Mesenchymal stem cell (in vitro differentiated cells and primary cell): ENCODE results near the gene LRRC17.
A peak's percentile ranks its signal among the peaks of the same experiment; 100 is the strongest.

Experiments used
- DNase-seq: peaks from one replicate; pipeline ENCODE4 v3.0.0-alpha.2; 2013
- H2AFZ ChIP-seq: one replicate; pipeline ENCODE4 v1.6.1; 2013; ENCODE audit warnings: low read depth, mild to moderate bottlenecking, control low read depth, inconsistent platforms, low read length, moderate library complexity
- H2AK5ac ChIP-seq: 2 replicates; pipeline ENCODE4 v1.6.1; 2013; ENCODE audit warnings: low read length, moderate library complexity, mild to moderate bottlenecking, inconsistent platforms; ENCODE audit not compliant: severe bottlenecking
- H2BK120ac ChIP-seq: one replicate; pipeline ENCODE4 v1.6.1; 2013; ENCODE audit warnings: low read depth, mild to moderate bottlenecking, inconsistent platforms, low read length, moderate library complexity
- H2BK12ac ChIP-seq, 2 experiments: one replicate each; pipeline ENCODE4 v1.6.1; 2013; ENCODE audit warnings: inconsistent platforms in 2 of 2, low read length in 2 of 2, mild to moderate bottlenecking in 2 of 2, moderate library complexity in 2 of 2, control low read depth in 1 of 2
- H2BK15ac ChIP-seq: one replicate; pipeline ENCODE4 v1.6.1; 2013; ENCODE audit warnings: mild to moderate bottlenecking, low read depth, inconsistent platforms; ENCODE audit not compliant: poor library complexity, severe bottlenecking
- H2BK5ac ChIP-seq: 2 replicates; pipeline ENCODE4 v1.6.1; 2013; ENCODE audit warnings: low read depth, mild to moderate bottlenecking, low read length, control low read depth, inconsistent platforms; ENCODE audit not compliant: poor library complexity, severe bottlenecking
- H3K14ac ChIP-seq, 2 experiments: one replicate each; pipeline ENCODE4 v1.6.1; 2013; ENCODE audit warnings: inconsistent platforms in 2 of 2, low read length in 2 of 2, control low read depth in 1 of 2, mild to moderate bottlenecking in 1 of 2, moderate library complexity in 1 of 2
- H3K18ac ChIP-seq, 2 experiments: one replicate each; pipeline ENCODE4 v1.6.1; 2013; ENCODE audit warnings: inconsistent platforms in 2 of 2, low read length in 2 of 2, control low read depth in 1 of 2, low read depth in 1 of 2, mild to moderate bottlenecking in 1 of 2
- H3K23ac ChIP-seq, 2 experiments: one replicate each; pipeline ENCODE4 v1.6.1; 2013; ENCODE audit warnings: inconsistent platforms in 2 of 2, low read length in 2 of 2, mild to moderate bottlenecking in 2 of 2, moderate library complexity in 2 of 2, control low read depth in 1 of 2
- H3K27ac ChIP-seq: 2 replicates; pipeline ENCODE4 v1.5.1; 2013; ENCODE audit warnings: mild to moderate bottlenecking, moderate library complexity, low read length, control low read depth, inconsistent platforms; ENCODE audit not compliant: poor library complexity, severe bottlenecking
- H3K27me3 ChIP-seq, 2 experiments: 2 replicates each; pipeline versions ENCODE4 v1.6.1 to v1.7.0; 2013; ENCODE audit warnings: low read length in 2 of 2, mild to moderate bottlenecking in 2 of 2, moderate library complexity in 2 of 2, control low read depth in 1 of 2, inconsistent platforms in 1 of 2; ENCODE audit not compliant: control insufficient read depth in 1 of 2, insufficient read depth in 1 of 2
- H3K36me3 ChIP-seq, 2 experiments: 2 replicates each; pipeline versions ENCODE4 v1.6.1 to v1.7.0; 2013; ENCODE audit warnings: low read length in 2 of 2, control low read depth in 1 of 2, inconsistent platforms in 1 of 2, low read depth in 1 of 2, mild to moderate bottlenecking in 1 of 2; ENCODE audit not compliant: insufficient read depth in 2 of 2, control insufficient read depth in 1 of 2
- H3K4ac ChIP-seq, 2 experiments: one replicate each; pipeline ENCODE4 v1.6.1; 2013; ENCODE audit warnings: inconsistent platforms in 2 of 2, low read length in 2 of 2, mild to moderate bottlenecking in 2 of 2, moderate library complexity in 2 of 2, control low read depth in 1 of 2, low read depth in 1 of 2
- H3K4me1 ChIP-seq: 2 replicates; pipeline ENCODE4 v1.6.1; 2013; ENCODE audit warnings: low read depth, low read length, control low read depth; ENCODE audit not compliant: control insufficient read depth, insufficient read depth
- H3K4me2 ChIP-seq: 2 replicates; pipeline ENCODE4 v1.6.1; 2013; ENCODE audit warnings: low read length, mild to moderate bottlenecking, inconsistent platforms; ENCODE audit not compliant: poor library complexity, severe bottlenecking
- H3K4me3 ChIP-seq, 2 experiments: 2 replicates each; pipeline versions ENCODE4 v1.5.1 to v1.7.0; 2013; ENCODE audit warnings: low read length in 2 of 2, mild to moderate bottlenecking in 2 of 2, control low read depth in 1 of 2, low read depth in 1 of 2; ENCODE audit not compliant: insufficient read depth in 1 of 2
- H3K79me1 ChIP-seq: replicated peaks from 2 replicates; pipeline ENCODE4 v1.6.1; 2013; ENCODE audit warnings: mild to moderate bottlenecking, control low read depth, low read length, inconsistent platforms; ENCODE audit not compliant: poor library complexity, severe bottlenecking
- H3K9ac ChIP-seq: 2 replicates; pipeline ENCODE4 v1.7.0; 2013; ENCODE audit warnings: mild to moderate bottlenecking, low read length, moderate library complexity
- H3K9me3 ChIP-seq: 2 replicates; pipeline ENCODE4 v1.7.0; 2013; ENCODE audit warnings: mild to moderate bottlenecking, low read length; ENCODE audit not compliant: control insufficient read depth
- H4K8ac ChIP-seq: one replicate; pipeline ENCODE4 v1.6.1; 2013; ENCODE audit warnings: inconsistent platforms, mild to moderate bottlenecking, low read length, moderate library complexity
- H4K91ac ChIP-seq: one replicate; pipeline ENCODE4 v1.6.1; 2013; ENCODE audit warnings: mild to moderate bottlenecking, low read length, inconsistent platforms
- WGBS: methylation state at CpG from one replicate; pipeline ENCODE4 v1.1.7; 2013; ENCODE audit warnings: mixed read lengths; 5-methylcytosine and 5-hydroxymethylcytosine counted together

The LRRC17 gene

GRCh38 chr7:102991077-102991539 lies 78.3 kb downstream of the LRRC17 start:
- Histone ChIP-seq H3K9ac (no peak overlapping the region), H3K79me1 (no peaks in the 10 kb centered on the region), H3K4me1 (peaks cover 8% of the 10 kb centered on the region), H3K23ac (no peak overlapping the region), H3K4me2 (no peak overlapping the region), H3K36me3 (no peaks in the 10 kb centered on the region), H3K27me3 (no peaks in the 10 kb centered on the region), H3K4me3 (no peak overlapping the region), H2AK5ac (peak overlapping the region; percentile 84), H2BK5ac (peak overlapping the region; percentile 84), H3K18ac (no peak overlapping the region), H3K4ac (peak overlapping the region in 1 of 2 experiments; percentile 86), H3K27ac (peak overlapping the region; percentile 95), H2BK120ac (no peak overlapping the region), H4K91ac (no peak overlapping the region), H3K14ac (no peak overlapping the region), H4K8ac (no peak overlapping the region), H3K9me3 (no peaks in the 10 kb centered on the region), H2BK15ac (no peak overlapping the region), H2AFZ (no peak overlapping the region), H2BK12ac (peak overlapping the region; percentile 32 to 60)
- DNase-seq, result no peak

GRCh38 chr7:102991540-102992214 lies 78.9 kb downstream of the LRRC17 start:
- Histone ChIP-seq H4K8ac (peak overlapping the region; percentile 88), H3K9me3 (no peaks in the 10 kb centered on the region), H4K91ac (peak overlapping the region; percentile 86), H3K79me1 (no peaks in the 10 kb centered on the region), H2BK5ac (peak overlapping the region; percentile 81), H2BK12ac (peak overlapping the region; percentile 59 to 79), H2BK15ac (peak overlapping the region; percentile 94), H2BK120ac (peak overlapping the region; percentile 54), H2AK5ac (peak overlapping the region; percentile 98), H3K4ac (peak overlapping the region in 1 of 2 experiments; percentile 66), H3K27ac (peak overlapping the region; percentile 95), H3K4me1 (peaks cover 8% of the 10 kb centered on the region), H3K9ac (no peak overlapping the region), H3K4me2 (no peak overlapping the region), H2AFZ (no peak overlapping the region), H3K23ac (no peak overlapping the region), H3K18ac (peak overlapping the region; percentile 64 to 90), H3K14ac (no peak overlapping the region), H3K36me3 (no peaks in the 10 kb centered on the region), H3K4me3 (peak overlapping the region in 1 of 2 experiments; percentile 17), H3K27me3 (no peaks in the 10 kb centered on the region)
- peak; percentile 97 for DNase-seq
- WGBS, result 0% methylated on average over 1 of the region's 2 CpGs

DNA sequence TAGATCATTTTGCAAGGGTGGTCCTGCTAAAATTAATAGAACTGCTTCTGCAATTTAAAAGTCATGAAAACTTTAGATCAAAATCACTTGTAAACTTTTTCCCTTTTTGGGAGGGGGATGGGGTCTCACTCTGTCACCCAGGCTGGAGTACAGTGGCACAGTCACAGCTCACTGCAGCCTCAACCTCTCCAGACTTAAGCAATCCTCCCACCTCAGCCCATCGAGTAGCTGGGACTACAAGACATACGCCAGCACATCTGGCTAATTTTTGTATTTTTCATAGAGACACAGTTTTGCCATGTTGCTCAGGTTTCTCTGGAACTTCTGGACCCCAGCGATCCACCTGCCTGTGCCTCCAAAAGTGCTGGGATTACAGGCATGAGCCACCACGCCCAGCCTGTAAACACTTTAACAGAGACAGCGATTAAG lies 79.7 kb downstream of the LRRC17 start:
- peak overlapping the region in 1 of 2 experiments; percentile 13 for H3K4ac ChIP-seq
- peak overlapping the region; percentile 83 for H4K91ac ChIP-seq
- H3K14ac ChIP-seq, result no peak overlapping the region
- H2BK120ac ChIP-seq, result peak overlapping the region; percentile 24
- no peak overlapping the region for H3K4me2 ChIP-seq
- peaks cover 8% of the 10 kb centered on the region for H3K4me1 ChIP-seq
- no peak overlapping the region for H2BK15ac ChIP-seq
- H2AFZ ChIP-seq, result no peak overlapping the region
- peak overlapping the region; percentile 62 for H4K8ac ChIP-seq
- H3K4me3 ChIP-seq, result peak overlapping the region in 1 of 2 experiments; percentile 17
- H3K36me3 ChIP-seq, result no peaks in the 10 kb centered on the region
- H3K79me1 ChIP-seq, result no peaks in the 10 kb centered on the region
- H2BK5ac ChIP-seq, result peak overlapping the region; percentile 34
- DNase-seq, result no peak
- peak overlapping the region; percentile 99 for H2AK5ac ChIP-seq
- H2BK12ac ChIP-seq, result peak overlapping the region; percentile 65 to 98
- H3K27me3 ChIP-seq, result no peaks in the 10 kb centered on the region
- no peaks in the 10 kb centered on the region for H3K9me3 ChIP-seq
- H3K18ac ChIP-seq, result peak overlapping the region; percentile 71 to 93
- no peak overlapping the region for H3K23ac ChIP-seq
- H3K27ac ChIP-seq, result peak overlapping the region; percentile 95
- 96% methylated on average over 3 of the region's 5 CpGs for WGBS
- no peak overlapping the region for H3K9ac ChIP-seq

- peak; percentile 72 for DNase-seq
- Histone ChIP-seq H3K4me3 (no peak overlapping the region), H4K8ac (peak overlapping the region; percentile 10), H2AFZ (no peak overlapping the region), H3K9ac (no peak overlapping the region), H4K91ac (peak overlapping the region; percentile 83), H2BK5ac (peak overlapping the region; percentile 34), H3K4me2 (no peak overlapping the region), H3K79me1 (no peaks in the 10 kb centered on the region), H3K4ac (peak overlapping the region in 1 of 2 experiments; percentile 55), H2BK12ac (peak overlapping the region in 1 of 2 experiments; percentile 98), H3K36me3 (no peaks in the 10 kb centered on the region), H2BK15ac (no peak overlapping the region), H3K4me1 (peaks cover 8% of the 10 kb centered on the region), H3K27ac (peak overlapping the region; percentile 95), H2BK120ac (no peak overlapping the region), H2AK5ac (peak overlapping the region; percentile 99), H3K9me3 (no peaks in the 10 kb centered on the region), H3K14ac (no peak overlapping the region), H3K23ac (no peak overlapping the region), H3K27me3 (no peaks in the 10 kb centered on the region), H3K18ac (peak overlapping the region; percentile 71 to 93)
- 11% methylated on average over 1 of the region's 2 CpGs for WGBS
Observed at GRCh38 chr7:102992938-102993717, 80.3 kb downstream of the LRRC17 start.
